MCF 10A (cell line): ENCODE results near the gene YIF1A. TPM values are rescaled to one million over a fixed set of nuclear protein-coding genes. Genes with fewer than 3 reads are reported as not detected.

ENCODE experiments used
- BruUV-seq: library from RNA; stranded (reverse); fragments of 400-500 nt; replicated peaks from 2 replicates; lab custom pipeline; 2021; lab: Mats Ljungman, UMichigan
- CTCF ChIA-PET: fragments of 300-600 bp; sonication (Branson Sonifier 250); formaldehyde crosslinking; extraction: SDS; loops from one replicate; lab custom pipeline; 2021; ENCODE audit warnings: antibody characterized with exemption, inconsistent platforms; lab: Yijun Ruan, JAX
- POLR2A ChIA-PET: fragments of 300-600, 350-650 bp; sonication (Branson Sonifier 250); formaldehyde crosslinking; extraction: SDS; loops from one replicate; lab custom pipeline; 2020; ENCODE audit warnings: antibody characterized with exemption, inconsistent platforms; lab: Yijun Ruan, JAX
- DNase-seq: peaks from one replicate; pipeline ENCODE4 v3.0.0-alpha.2; 2018; ENCODE audit not compliant: unreplicated experiment
- H3K27ac Mint-ChIP-seq: one replicate; pipeline ENCODE4 v1.8.0; 2022; ENCODE audit warnings: mild to moderate bottlenecking, low read depth, mixed read lengths; ENCODE audit not compliant: unreplicated experiment
- H3K27me3 Mint-ChIP-seq: one replicate; pipeline ENCODE4 v1.8.0; 2022; ENCODE audit warnings: mixed read lengths; ENCODE audit not compliant: insufficient read depth, unreplicated experiment
- H3K36me3 Mint-ChIP-seq: one replicate; pipeline ENCODE4 v1.8.0; 2022; ENCODE audit warnings: mild to moderate bottlenecking, moderate library complexity, mixed read lengths; ENCODE audit not compliant: insufficient read depth, unreplicated experiment
- H3K4me1 Mint-ChIP-seq: one replicate; pipeline ENCODE4 v1.8.0; 2022; ENCODE audit warnings: mixed read lengths; ENCODE audit not compliant: insufficient read depth, unreplicated experiment
- H3K4me3 Mint-ChIP-seq: one replicate; pipeline ENCODE4 v1.8.0; 2022; ENCODE audit warnings: mild to moderate bottlenecking, moderate library complexity, mixed read lengths; ENCODE audit not compliant: unreplicated experiment
- H3K9me3 Mint-ChIP-seq: one replicate; pipeline ENCODE4 v1.8.0; 2022; ENCODE audit warnings: mixed read lengths; ENCODE audit not compliant: unreplicated experiment
- intact Hi-C: fragments of 100-400 bp; cut with micrococcal nuclease; formaldehyde crosslinking; loops from 2 replicates; pipeline ENCODE4 v1.14.1; 2022
- total RNA-seq: library from RNA; stranded (reverse); gene quantifications from 2 replicates; pipeline ENCODE4 v1.2.3, GENCODE V29; 2022
- TF ChIP-seq, protein P1 (sequence below): fragments of 200-600 bp; IDR thresholded peaks from one replicate; pipeline ENCODE4 v1.8.0; 2022; ENCODE audit warnings: antibody characterized with exemption, mild to moderate bottlenecking; ENCODE audit not compliant: unreplicated experiment

The YIF1A gene
- total RNA-seq, 1 experiment from 2014 or later, result 143 TPM

DNA sequence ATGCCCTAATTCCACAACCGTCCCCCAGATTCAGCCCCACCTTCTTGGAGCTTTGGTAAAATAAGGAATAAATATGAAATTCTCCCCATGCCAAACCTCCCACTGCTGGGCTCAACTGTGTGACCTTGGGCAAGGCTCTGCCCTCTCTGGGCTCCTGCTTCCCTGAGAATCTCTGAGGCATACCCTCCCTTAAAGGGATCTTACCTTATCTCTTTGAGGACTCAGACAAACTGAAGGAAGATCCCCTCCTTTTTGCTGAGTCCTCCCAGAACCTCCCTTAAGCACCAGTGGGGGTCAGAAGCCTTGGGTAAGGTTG, 25.2 kb upstream of the YIF1A start:
- peak overlapping the region; percentile 28 for H3K4me3 Mint-ChIP-seq
- H3K36me3 Mint-ChIP-seq, result no peaks in the 10 kb centered on the region
- BruUV-seq, result no TSS peak
- intact Hi-C loops, result no loop called here
- no peak for DNase-seq
- H3K4me1 Mint-ChIP-seq, result peaks cover 21% of the 10 kb centered on the region
- H3K27ac Mint-ChIP-seq, result peak overlapping the region; percentile 9
- CTCF ChIA-PET, result interaction anchor here (0.6 to 5.5 kb wide), 4 partner anchors 20 to 75 kb away, joined by 3 to 48 read pairs (median 10); partner anchors contain the start of gene RIN1
- POLR2A ChIA-PET, result interaction anchor here (1.0 to 3.5 kb wide), 3 partner anchors 15 to 31 kb away, joined by 4 to 45 read pairs (median 32); partner anchors contain the start of genes BRMS1 and RIN1
- TF ChIP-seq, protein P1, sequence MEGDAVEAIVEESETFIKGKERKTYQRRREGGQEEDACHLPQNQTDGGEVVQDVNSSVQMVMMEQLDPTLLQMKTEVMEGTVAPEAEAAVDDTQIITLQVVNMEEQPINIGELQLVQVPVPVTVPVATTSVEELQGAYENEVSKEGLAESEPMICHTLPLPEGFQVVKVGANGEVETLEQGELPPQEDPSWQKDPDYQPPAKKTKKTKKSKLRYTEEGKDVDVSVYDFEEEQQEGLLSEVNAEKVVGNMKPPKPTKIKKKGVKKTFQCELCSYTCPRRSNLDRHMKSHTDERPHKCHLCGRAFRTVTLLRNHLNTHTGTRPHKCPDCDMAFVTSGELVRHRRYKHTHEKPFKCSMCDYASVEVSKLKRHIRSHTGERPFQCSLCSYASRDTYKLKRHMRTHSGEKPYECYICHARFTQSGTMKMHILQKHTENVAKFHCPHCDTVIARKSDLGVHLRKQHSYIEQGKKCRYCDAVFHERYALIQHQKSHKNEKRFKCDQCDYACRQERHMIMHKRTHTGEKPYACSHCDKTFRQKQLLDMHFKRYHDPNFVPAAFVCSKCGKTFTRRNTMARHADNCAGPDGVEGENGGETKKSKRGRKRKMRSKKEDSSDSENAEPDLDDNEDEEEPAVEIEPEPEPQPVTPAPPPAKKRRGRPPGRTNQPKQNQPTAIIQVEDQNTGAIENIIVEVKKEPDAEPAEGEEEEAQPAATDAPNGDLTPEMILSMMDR, result no peak
- no peaks in the 10 kb centered on the region for H3K27me3 Mint-ChIP-seq
- H3K9me3 Mint-ChIP-seq, result no peaks in the 10 kb centered on the region

DNA sequence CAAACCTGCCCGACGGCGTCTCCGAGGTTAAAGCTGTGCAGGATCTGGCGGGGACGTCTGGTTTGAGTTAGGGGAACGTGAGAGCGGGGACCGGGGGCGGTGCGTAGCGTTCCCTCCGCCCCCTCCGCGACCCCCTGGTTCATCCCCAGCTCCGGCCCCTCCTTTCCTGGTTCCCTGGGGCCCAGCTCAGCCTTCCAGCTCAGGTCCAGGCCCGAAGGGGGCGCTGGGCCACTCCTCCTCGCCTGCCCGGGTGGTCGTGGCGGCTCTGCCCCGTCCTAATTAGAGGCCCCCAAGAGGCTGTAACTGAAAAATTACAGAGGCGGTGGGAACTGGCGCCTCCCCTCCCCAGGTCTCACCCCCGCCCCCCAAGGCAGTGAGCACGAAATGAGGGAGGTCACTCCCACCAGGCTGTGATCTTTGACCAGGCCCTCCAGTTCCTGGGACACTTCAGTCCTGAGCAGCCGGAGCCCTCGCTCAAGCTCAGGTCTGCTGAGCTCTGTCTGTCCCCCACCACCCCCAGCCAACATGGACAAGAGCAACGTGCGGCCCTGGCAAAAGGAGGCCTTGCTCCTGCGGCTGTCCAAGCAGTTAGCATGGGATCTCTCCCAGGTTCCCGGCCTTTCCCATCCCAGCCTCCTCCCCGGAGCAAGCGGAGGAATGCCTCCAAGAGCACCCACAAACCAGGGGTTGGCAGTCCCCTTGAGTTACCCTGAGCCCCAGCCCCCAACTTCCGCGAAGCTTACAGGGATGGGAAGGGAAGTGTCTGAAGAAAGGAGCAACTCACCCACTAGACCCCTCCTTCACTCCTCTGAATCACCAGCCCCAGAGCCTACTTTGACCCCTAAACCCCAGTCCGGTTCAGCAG, 24.6 kb upstream of the YIF1A start:
- H3K9me3 Mint-ChIP-seq, result no peaks in the 10 kb centered on the region
- H3K4me3 Mint-ChIP-seq, result peak overlapping the region; percentile 28
- intact Hi-C loops, result loop anchor here (2.0 kb wide), 2 partner anchors 25 to 125 kb away; partner anchors contain the start of genes MRPL11 and YIF1A
- TF ChIP-seq, protein P1, result no peak
- H3K36me3 Mint-ChIP-seq, result no peaks in the 10 kb centered on the region
- H3K4me1 Mint-ChIP-seq, result peaks cover 15% of the 10 kb centered on the region
- POLR2A ChIA-PET, result interaction anchor here (0.7 to 3.5 kb wide), 17 partner anchors 9 to 166 kb away, joined by 3 to 45 read pairs (median 5); partner anchors contain the start of genes BRMS1, DPP3, RAB1B and RIN1
- peak overlapping the region; percentile 9 for H3K27ac Mint-ChIP-seq
- no TSS peak for BruUV-seq
- no peak for DNase-seq
- H3K27me3 Mint-ChIP-seq, result no peaks in the 10 kb centered on the region
- CTCF ChIA-PET, result interaction anchor here (0.6 to 5.5 kb wide), 6 partner anchors 16 to 75 kb away, joined by 3 to 48 read pairs (median 6); partner anchors contain the start of gene RIN1

DNA sequence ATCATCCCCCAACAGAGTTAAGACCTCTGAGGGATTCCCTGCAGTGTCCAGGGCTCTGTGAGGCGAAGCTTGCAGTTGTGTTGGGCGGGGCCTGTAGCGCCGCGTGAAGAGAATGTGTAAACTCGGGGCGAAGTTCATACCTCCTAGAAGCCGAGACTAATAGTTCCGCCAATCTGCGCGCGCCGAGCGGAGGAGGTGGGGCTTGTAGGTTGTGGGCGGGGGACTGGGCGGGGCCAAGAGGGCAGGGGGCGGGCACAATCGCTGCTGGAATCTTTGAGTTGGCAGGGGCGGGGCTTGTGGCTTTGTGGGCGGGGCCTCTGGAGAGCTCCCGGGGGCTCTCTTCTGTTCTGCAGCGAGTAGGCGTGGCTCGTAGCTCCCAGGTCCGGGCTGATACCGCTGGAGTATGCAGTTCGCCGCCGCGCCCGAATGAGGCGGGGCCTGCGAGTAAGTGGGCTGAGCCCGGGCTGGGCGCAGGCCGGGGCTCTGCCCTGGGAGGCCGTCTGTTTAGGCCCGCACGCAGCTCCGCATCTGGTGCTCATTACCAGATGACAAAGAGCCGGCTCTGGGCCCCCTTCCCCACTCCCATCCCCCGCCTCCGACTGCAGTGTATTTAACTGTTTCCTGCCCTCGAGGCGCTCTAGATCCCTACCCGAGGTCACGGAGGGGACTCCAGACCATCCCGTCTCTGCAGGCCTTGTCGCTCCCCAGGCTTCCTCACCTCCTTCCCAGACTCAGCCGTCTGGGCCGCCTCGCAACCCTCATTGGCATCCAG, 23.8 kb upstream of the YIF1A start:
- BruUV-seq, result no TSS peak
- peaks cover 12% of the 10 kb centered on the region for H3K4me1 Mint-ChIP-seq
- H3K27ac Mint-ChIP-seq, result peak overlapping the region; percentile 81
- ChIA-PET CTCF (interaction anchor here (0.5 to 5.5 kb wide), 14 partner anchors 9 to 93 kb away, joined by 3 to 48 read pairs (median 4); partner anchors contain the start of genes BRMS1 and RIN1), POLR2A (interaction anchor here (0.6 to 3.5 kb wide), 26 partner anchors 9 to 935 kb away, joined by 3 to 45 read pairs (median 4); partner anchors contain the start of genes B4GAT1, BRMS1, DPP3 and RAB1B)
- H3K27me3 Mint-ChIP-seq, result no peaks in the 10 kb centered on the region
- H3K36me3 Mint-ChIP-seq, result no peaks in the 10 kb centered on the region
- TF ChIP-seq, protein P1, result no peak
- H3K4me3 Mint-ChIP-seq, result peak overlapping the region; percentile 79
- peak; percentile 97 for DNase-seq
- H3K9me3 Mint-ChIP-seq, result no peaks in the 10 kb centered on the region
- intact Hi-C loops, result loop anchor here (1.0 to 2.0 kb wide), 5 partner anchors 16 to 126 kb away; partner anchors contain the start of genes MRPL11, RIN1 and YIF1A
